Measurements from ENCODE around the gene AKR7A3.
"Not testable (repeated sequence)": the region's sequence is repeated elsewhere in the genome, so short reads cannot be mapped to it uniquely, and the experiment has no call there.

- not testable (repeated sequence) for TF ChIP-seq CTCF, POLR2A, EP300 (IDR thresholded peaks at IDR 0.05)
Observed at GRCh38 chr1:19273844-19274531, 14.6 kb downstream of the AKR7A3 start.

All from tibial nerve (tissue), 4 donors.